Stimulated activated CD4-positive, alpha-beta T cell treated with anti-CD3 and anti-CD28 coated beads, Interleukin-2, amount 100 ng/mL, for 4 hours (primary cell): ENCODE results near the gene PRSS38.

Experiments used
- DNase-seq: peaks from one replicate; pipeline ENCODE4 v3.0.0-alpha.2; 2020; ENCODE audit warnings: low read depth

The PRSS38 gene

DNA sequence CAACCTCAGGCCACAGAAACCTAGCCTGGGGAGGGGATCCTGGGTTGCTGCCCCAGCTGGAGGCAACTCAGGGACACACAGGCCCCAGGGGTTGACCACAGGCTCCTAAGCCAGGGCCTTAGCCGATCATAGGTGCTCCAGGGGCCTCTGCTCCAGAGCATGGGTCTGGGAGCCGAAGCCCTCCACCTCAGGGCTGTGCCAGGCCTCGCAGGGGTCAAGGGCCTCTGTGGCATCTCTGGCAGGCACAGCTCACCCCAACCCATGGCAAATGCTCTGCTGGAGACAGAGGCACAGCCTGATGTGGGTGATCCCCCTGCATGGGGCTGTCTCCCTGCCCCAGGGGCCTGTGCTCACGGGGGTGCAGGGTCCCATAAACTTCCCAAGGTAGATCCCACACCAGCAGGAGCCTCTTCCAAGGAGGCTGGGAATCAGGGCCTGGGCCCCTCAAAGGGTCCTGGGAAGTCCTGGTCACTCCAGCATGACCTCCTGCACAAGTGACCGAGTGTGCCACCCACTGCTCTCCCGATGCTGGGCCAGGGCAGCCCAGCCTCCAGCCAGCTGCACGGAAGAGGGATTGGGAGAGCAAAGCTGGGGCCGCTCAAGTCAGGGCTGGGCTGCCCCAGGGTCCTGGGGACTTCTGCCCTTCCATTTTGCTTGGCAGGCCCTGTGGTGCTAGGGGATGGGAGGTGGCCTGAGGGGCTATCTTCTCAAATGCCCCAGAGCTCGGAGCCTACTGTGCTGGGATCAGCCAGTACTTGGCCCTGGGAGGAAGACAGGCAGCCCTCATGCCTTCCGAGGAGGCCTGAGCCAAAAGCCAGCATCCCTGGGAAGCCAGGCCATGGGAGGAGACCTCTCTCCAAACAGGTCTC lies 22.2 kb upstream of the PRSS38 start:
- no peak for DNase-seq

DNA sequence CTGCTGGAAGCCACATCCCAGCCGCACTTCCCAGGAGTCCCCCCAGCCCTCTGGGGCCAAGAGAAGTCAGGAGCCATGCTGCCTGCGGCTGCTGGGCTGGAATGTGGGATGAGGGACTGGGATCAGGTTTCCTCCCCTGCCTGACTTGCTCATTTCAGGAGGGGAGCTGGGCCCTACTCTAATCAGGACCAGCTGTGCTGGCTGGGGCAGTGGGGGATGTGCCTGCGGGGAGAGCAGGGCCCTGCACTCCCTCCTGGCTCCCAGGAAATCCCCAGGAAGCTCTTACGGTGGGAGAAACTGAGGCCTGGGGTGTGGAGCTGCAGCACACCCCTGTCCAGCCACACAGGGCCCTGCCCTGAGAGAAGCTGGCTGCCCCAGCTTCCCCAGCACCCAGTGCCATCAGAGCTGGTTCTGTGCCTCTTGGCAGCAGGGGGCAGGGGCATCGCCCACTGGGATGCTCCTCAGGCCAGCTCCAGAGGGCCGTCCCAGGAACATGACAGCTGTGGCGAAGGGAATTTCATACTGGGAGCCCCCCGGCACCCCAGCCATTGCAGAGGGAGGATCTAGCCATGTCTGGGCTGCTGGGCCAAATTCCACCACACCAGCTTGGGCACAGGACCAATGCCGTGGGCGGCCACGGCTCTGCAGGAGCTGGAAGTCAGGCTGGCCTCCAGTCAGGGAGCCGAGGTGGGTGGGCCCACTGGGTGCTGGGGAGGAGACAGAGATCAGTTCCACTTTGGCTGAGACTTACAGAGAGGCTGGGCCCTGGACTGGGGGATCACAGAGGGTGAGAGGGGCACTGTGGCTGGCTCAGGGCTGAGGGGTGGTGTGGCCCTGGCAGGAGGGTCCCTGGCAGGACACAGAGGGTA lies 21.3 kb upstream of the PRSS38 start:
- DNase-seq: no peak

DNA sequence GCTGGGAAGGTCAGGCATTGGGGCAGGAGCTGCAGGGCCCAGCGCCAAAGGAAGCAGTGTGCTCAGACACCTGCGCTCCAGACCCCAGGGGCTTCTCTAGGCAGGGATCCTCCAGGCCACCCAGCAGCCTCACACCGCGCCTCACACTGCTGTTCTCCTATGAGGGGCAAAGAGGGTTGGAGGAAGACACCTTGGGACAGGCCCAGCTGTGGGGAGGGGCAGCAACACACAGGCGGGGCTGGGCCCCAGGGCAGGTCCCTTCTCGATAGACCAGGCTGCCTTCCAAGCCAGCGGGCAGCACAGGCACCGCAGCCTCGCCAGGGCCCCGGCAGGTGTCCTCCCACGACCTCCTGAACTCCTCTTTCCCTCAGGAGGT lies 20.7 kb upstream of the PRSS38 start:
- DNase-seq: no peak

DNA sequence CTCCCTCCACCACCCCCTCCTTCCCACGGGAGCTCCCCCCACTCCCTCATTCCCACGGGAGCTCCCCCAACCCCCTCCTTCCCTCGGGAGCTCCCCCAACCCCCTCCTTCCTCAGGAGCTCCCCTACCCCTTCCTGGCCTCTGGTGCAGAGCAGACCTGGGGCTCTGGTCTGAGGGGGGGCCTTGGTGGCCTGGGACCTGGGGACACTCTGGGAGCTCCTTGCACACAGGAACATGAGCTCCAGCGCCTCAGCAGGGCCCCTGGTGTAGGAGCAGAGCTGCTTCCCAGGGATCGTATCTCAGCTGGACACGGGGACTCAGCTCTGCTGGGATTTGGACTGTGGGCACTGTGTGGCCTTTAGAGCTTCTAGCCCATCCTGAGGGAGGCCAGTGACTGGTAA lies 19.7 kb upstream of the PRSS38 start:
- DNase-seq: no peak

DNA sequence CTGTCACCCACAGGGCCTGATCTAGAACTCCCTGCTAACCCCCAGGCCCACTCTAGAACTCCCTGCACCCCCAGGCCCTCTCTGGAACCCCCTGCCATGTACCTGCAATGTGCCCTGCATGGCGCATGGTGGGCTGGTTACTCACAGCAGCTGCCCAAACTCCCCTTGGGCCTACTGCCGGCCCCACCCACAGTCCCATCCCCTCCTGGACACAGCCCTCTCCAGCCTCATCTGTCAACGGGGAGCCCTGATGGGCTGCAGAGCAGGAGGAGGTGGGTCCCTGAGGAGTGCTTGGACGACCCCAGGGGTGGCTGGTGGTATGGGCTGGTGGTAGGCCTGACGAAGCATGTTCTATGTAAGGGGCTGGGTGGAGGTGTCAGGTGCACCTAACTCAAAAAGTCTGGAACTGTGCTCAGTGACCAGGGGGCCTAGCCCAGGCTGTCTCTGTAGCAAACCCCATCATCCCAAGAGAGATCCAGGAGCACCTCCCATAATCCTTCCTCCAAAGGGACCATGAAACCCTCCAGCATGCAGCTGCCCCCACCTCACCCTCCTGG lies 19.0 kb upstream of the PRSS38 start:
- no peak for DNase-seq

DNA sequence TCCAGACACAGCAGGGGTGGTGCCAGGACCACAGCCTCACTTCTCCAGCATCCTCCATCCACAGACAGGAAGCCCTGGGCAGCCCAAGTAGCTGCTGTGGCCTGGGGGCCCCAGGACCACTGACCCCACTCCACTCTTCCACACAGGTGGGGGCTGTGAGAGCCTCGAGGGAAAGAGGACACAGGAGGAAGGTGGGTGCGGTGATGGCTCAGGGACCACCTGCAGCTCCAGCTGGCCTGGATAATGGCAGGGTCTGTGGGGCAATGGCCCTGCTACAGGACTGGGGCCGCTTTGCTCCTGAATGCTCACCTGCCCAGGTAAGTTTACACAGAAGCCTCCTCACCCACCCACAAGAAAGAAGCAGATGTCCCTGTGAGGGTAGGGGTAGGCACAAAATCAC lies 18.3 kb upstream of the PRSS38 start:
- no peak for DNase-seq

DNA sequence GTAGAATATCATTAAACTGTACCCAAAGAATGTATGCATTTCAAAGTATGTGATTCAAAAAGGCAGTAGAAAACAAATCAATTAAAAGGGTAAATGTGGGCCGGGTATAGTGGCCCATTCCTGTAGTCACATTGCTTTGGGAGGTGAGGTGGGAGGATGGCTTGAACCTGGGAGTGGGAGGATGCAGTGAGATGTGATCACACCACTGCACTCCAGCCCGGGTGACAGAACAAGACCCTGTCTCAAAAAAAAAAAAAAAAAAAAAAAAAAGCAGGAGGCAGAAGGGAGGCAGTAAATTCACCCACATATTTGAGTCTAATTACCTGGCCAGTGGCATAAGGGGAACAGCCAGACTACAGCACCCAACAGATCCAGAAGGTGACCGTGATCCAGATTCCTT lies 17.9 kb upstream of the PRSS38 start:
- no peak for DNase-seq

DNA sequence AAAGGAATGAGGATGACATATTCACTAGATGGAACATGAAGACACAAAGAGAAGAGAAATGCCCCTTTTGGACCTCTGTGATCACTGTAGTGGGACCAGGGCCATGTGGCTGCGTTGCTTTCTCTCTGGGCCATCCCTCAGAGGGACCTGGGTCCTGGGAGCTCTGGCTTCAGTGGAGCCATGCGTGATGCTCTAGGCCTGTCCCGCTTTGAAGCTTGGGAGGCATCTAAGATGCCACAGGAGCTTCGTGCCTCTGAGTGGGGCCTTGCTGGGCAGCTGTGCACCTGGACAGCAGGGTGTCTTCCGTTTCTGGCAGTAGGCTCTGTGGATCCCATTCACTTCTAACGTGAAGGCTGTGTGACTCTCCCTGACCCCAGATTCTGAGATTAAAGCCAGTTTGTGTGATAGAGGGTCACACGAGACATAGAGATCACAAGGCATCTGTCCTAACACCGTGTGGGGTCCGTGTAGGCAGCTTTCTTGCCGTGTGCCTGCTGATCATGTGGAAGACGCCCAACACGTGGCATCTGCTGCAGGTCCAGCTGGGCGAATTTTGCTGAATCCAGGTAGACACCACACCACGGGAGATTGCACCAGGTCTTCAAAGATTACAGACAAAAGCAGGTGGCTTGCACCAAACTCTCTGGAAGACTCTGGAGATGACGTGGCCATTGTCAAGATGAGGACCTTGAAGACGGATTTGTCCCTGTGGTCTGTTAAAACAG lies 17.2 kb upstream of the PRSS38 start:
- no peak for DNase-seq

DNA sequence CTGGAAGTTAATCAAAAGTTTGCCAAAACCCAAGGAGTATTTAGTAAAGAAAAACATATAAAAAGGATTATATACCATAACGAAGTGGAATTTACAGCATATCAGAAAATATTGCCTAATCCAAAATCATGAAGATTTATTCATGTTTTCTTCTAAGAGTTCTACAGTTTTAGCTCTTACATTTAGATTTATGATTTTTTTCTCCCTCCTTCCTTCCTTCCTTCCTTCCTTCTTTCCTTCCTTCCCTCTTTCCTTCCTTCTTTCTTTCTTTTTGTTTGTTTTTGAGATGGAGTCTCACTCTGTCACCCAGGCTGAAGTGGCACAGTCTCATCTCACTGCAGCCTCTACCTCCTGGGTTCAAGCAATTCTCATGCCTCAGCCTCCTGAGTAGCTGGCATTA lies 15.7 kb upstream of the PRSS38 start:
- DNase-seq: no peak

DNA sequence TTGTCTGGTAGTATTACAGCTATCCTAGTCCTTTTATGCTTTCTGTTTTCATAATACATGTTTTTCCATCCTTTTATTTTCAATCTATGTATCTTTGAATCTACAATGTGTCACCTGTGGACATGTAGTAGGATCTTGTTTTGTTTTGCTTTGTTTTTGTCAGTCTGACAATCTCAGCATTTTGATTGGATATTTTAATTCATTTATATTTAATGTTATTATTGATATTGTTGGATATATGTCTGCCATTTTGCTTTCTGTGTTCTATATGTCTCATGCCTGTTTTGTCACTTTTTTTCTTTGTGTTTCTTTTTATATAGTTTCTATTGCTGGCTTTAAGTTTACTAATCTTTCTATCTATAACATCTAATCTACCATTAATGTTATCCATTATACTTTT lies 11.5 kb upstream of the PRSS38 start:
- DNase-seq: no peak

DNA sequence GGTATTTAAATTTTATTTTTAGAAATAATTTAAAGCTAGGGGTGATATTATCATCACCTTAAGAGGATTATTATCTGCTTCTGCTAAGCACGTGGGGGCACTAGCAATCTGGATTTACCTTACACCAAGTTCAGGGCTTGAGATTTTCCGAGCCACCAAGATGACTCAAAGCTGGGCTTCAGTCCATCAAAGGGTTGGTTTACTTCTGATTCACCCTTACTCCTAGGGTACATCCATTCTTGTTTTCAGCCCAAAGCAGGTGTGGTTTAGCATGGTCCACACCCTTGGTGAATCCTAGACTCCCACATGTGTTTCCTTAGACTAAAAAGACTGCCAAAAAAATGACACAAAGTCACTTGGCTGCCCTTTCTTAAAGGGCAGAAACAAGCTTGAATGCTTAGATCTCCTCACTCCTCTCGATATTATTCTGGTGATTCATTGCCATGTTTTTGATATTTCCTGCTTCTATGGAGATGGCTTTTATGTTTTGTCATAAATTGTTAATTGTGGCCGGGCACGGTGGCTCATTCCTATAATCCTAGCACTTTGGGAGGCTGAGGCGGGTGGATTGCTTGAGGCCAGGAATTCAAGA lies 9.8 kb upstream of the PRSS38 start:
- no peak for DNase-seq

DNA sequence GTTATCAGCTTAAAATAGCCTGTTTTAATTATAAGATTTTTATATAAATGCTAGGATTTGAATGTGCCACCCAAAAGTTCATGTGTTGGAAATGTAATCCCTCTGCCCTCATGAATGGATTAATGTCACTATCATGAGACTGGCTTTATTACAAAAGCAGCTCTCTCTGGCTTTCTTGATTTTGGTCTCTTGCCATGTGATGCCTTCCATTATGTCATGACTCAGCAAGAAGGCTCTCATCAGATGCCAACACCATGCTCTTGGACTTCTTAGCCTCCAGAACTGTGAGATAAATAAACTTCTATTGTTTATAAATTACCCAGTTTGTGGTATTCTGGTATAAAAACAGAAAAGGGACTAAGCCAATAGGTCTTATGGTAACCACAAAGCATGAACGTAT lies 6.9 kb upstream of the PRSS38 start:
- DNase-seq: no peak

DNA sequence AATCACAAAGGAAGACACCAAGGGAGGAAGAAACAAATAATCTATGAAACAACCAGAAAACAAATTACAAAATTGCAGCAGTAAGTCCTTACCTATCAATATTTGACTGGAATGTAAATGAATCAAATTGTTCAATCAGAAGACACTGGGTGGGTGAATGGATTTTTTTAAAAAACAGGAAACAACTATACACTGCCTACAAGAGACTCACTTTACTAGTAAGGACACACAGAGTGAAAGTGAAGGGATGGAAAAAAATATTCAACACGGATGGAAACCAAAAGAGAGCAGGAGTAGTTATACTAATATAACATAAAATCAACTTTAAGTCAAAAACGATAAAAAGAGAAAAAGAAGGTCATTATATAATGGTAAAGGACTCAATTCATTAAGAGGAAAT lies 6.4 kb upstream of the PRSS38 start:
- DNase-seq: no peak

DNA sequence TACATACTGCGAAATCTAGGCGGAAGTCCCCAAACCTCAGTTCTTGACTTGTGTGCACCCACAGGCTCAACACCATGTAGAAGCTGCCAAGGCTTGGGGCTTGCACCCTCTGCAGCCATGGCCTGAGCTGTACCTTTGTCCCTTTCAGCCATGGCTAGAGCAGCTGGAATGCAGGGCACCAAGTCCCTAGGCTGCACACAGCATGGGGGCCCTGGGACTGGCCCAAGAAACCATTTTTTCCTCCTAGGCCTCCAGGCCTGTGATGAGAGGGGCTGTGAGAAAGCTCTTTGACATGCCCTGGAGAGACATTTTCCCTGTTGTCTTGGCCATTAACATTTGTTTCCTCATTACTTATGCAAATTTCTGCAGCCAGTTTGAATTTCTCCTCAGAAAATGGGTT lies 1.5 kb upstream of the PRSS38 start:
- no peak for DNase-seq

DNA sequence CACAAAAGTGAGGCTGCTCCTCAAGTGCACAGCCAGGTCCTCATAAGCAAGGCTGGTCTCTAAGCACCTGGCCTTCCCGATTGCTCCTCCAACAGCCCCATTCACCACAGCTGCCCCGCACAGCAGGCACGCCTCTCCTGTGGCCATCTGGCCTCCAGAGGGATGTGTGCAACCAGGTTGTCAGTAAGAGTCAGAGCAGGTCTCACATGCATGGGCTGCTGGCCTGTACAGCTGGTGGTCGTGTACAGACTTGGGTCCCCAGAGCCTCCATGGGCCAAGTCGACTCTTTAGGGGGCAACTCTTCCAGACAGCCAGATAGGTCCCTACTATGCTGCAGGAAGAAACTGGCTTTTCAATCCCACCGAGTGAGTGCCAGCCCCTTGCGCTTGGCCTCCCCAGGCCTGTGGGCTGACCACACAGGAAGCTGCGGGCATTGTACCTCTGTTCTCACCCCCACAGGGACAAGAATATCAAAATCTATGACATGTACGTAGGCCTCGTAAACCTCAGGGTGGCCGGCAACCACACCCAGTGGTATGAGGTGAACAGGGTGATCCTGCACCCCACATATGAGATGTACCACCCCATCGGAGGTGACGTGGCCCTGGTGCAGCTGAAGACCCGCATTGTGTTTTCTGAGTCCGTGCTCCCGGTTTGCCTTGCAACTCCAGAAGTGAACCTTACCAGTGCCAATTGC lies 1.4 kb downstream of the PRSS38 start:
- no peak for DNase-seq

DNA sequence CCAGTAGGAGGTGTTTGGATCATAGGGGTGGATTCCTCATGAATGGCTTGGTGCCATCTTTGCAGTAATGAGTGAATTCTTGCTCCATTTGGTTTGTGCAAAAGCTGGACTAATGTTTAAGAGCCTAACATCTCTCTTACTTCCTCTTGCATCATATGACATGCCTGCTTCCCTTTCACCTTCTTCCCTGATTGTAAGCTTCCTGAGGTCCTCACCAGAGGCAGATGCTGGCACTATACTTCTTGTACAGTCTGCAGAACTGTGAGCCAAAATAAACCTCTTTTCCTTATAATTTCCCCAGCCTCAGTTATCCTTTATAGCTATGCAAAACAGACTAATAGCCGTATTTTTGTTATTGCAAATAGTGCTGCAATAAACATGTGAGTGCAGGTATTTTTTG lies 8.1 kb downstream of the PRSS38 start:
- DNase-seq: no peak

DNA sequence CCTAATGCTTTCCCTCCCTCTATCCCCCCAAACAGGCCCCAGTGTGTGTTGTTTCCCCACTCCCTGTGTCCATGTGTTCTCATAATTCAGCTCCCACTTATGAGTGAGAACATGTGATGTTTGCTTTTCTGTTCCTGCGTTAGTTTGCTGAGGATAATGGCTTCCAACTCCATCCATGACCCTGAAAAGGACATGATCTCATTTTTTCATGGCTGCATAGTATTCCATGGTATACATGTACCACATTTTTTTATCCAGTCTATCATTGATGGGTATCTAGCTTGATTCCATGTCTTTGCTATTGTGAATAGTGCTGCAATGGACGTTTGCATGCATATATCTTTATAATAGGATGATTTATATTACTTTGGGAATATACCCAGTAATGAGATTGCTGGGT lies 8.7 kb downstream of the PRSS38 start:
- no peak for DNase-seq

DNA sequence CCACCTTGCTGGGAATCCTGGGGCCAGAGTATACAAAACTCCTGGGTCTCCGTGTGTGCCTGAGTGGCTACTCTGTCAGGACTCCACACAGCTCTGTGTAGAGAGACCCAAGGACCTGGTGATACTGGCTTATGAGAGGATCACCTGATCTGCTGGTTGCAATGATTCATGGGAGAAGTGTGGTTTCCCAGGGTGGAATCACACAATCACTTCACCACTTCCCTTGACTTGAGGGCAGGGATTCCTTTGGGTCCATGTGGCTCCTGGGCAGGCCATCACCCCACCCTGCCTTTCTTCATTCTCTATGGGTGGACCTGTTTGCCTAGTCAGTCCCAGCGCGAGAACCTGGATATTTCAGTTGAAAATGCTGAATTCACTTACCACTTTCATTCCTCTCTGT lies 13.3 kb downstream of the PRSS38 start:
- DNase-seq: no peak

DNA sequence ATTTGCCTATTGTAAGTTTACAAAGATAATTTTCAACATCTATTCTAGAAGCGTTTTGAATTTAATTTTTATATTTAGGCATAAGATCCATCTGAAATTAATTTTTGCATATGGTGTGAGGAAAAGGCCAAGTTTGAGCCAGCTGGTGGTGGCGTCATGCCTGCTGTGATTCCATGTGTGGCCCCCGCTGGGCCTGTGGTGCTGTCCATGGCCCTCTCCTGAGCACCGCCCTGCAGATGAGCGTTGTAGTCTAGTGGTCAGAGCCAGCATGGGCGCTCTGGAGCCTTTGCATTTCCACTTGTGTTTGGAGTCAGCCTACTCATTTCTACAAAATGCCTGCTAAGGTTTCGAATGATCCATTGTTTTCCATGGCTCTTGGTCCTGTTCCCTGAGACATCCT lies 22.7 kb downstream of the PRSS38 start:
- no peak for DNase-seq

DNA sequence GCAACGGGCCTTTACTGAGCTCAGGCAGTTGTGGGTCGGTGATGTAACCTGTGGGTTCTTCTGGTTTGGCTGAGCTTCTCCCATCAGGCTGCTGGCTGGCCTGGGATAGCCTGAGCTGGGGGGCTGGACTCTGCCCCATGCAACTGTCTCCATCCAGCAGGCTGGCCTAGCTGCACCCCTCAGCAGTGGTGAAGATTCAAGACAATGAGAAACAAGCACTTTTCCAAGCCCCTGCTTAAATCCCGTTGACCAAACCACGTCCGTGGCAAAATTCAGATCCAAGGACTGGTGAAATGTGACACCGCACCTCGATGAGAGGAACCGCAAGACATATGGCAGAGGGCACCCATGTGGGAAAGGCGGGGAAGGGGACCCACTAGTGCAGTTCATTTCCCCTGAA lies 25.6 kb downstream of the PRSS38 start:
- no peak for DNase-seq
